ENCODE measurements around the gene BMP5.

DNA sequence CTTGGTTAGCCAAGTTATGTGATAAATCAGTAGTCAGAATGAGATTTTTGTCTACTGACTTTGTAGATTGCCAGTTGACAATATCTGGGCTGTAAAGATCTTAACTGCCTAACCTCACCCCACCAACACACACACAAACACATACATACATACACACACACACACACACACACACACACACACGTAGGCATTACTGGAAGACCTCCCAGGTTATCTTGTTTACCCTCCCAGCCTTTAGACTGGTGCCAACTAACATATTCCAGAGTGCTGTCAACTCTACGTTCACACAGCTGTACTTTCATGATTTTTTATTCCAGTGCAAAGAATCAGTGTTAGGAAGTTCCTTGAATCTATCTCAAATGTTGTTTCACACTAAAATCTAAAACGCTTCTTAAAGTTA lies 38.9 kb downstream of the BMP5 start:
- TF ChIP-seq POLR2A (IDR thresholded peaks at IDR 0.05; ENCODE audit: insufficient read depth in 1 of 2, low read depth in 2 of 2, low read length in 2 of 2) = no peak
- no peak for TF ChIP-seq ZC3H4 (CRISPR knock-in tag; IDR thresholded peaks at IDR 0.05; ENCODE audit: borderline replicate concordance)
- TF ChIP-seq KAT8 (CRISPR knock-in tag; IDR thresholded peaks at IDR 0.05) = no peak
- TF ChIP-seq MED8 (CRISPR knock-in tag; IDR thresholded peaks at IDR 0.05; ENCODE audit: insufficient replicate concordance) = no peak
- no peak for TF ChIP-seq SMAD1 (CRISPR knock-in tag; IDR thresholded peaks at IDR 0.05; ENCODE audit: borderline replicate concordance, low read depth)
- TF ChIP-seq, protein P1, sequence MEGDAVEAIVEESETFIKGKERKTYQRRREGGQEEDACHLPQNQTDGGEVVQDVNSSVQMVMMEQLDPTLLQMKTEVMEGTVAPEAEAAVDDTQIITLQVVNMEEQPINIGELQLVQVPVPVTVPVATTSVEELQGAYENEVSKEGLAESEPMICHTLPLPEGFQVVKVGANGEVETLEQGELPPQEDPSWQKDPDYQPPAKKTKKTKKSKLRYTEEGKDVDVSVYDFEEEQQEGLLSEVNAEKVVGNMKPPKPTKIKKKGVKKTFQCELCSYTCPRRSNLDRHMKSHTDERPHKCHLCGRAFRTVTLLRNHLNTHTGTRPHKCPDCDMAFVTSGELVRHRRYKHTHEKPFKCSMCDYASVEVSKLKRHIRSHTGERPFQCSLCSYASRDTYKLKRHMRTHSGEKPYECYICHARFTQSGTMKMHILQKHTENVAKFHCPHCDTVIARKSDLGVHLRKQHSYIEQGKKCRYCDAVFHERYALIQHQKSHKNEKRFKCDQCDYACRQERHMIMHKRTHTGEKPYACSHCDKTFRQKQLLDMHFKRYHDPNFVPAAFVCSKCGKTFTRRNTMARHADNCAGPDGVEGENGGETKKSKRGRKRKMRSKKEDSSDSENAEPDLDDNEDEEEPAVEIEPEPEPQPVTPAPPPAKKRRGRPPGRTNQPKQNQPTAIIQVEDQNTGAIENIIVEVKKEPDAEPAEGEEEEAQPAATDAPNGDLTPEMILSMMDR (CRISPR knock-in tag; IDR thresholded peaks at IDR 0.05) = no peak
- TF ChIP-seq THAP11 (CRISPR knock-in tag; IDR thresholded peaks at IDR 0.05) = no peak
- no peak for TF ChIP-seq KAT2B (IDR thresholded peaks at IDR 0.05; ENCODE audit: borderline replicate concordance, low read depth, low read length)
